ENCODE data around the gene TRAF4.

DNA sequence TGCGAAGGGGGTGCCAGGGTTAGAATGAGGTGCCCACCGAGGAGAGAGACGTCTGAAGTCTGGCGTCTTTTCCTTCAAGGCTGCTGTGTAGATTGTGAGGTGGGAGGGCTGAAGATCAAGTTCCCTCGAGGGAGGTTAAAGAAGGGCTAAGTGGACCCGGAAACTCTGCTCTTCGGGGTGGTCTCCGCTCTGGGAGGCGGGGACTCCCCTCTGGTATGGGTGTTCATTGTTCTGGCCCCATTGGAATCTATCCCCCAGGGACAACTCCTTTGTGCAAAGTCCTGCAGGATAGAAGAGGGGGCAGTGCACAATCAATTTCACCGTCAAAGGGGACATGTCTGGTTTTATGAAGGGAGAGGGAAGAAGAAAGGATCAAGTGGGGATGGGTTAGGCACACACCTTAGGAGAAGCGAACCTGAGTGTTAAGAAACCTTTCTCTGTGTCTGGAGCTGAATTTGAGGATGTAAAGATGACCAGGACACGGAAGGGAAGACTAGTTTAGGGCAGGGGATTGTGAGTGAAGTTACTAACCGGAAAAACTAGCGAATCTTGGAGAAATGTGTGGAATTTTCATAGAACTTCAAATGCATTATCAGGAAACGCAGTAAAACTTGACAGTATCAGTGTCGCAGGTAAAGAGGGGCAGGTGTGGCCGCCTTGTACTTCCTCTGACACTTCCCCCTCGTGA is 25.3 kb upstream of the TRAF4 start:
- TF ChIP-seq, protein P1, sequence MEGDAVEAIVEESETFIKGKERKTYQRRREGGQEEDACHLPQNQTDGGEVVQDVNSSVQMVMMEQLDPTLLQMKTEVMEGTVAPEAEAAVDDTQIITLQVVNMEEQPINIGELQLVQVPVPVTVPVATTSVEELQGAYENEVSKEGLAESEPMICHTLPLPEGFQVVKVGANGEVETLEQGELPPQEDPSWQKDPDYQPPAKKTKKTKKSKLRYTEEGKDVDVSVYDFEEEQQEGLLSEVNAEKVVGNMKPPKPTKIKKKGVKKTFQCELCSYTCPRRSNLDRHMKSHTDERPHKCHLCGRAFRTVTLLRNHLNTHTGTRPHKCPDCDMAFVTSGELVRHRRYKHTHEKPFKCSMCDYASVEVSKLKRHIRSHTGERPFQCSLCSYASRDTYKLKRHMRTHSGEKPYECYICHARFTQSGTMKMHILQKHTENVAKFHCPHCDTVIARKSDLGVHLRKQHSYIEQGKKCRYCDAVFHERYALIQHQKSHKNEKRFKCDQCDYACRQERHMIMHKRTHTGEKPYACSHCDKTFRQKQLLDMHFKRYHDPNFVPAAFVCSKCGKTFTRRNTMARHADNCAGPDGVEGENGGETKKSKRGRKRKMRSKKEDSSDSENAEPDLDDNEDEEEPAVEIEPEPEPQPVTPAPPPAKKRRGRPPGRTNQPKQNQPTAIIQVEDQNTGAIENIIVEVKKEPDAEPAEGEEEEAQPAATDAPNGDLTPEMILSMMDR (IDR thresholded peaks at IDR 0.05): no peak
- TF ChIP-seq POLR2A (IDR thresholded peaks at IDR 0.05): no peak
